Mesodermal cell (in vitro differentiated cells): Measurements from ENCODE around the gene PDE9A.
A peak's percentile ranks its signal among the peaks of the same experiment; 100 is the strongest.

Source experiments
- H3K27ac ChIP-seq: 2 replicates; pipeline ENCODE4 v1.7.0; 2013; ENCODE audit warnings: mild to moderate bottlenecking, low read depth, low read length, moderate library complexity; ENCODE audit not compliant: severe bottlenecking
- H3K36me3 ChIP-seq: 2 replicates; pipeline ENCODE4 v1.7.1; 2013; ENCODE audit warnings: mild to moderate bottlenecking, low read length, moderate library complexity; ENCODE audit not compliant: control insufficient read depth, insufficient read depth
- H3K4me1 ChIP-seq: one replicate; pipeline ENCODE4 v1.7.1; 2013; ENCODE audit warnings: mild to moderate bottlenecking, low read length; ENCODE audit not compliant: insufficient read depth, control insufficient read depth, poor library complexity, severe bottlenecking
- H3K4me3 ChIP-seq: 2 replicates; pipeline ENCODE4 v1.7.0; 2013; ENCODE audit warnings: low read length, control low read depth, mild to moderate bottlenecking; ENCODE audit not compliant: insufficient read depth, poor library complexity, severe bottlenecking; ENCODE audit errors: extremely low read depth
- H3K9me3 ChIP-seq: 2 replicates; pipeline ENCODE4 v1.7.1; 2013; ENCODE audit warnings: mild to moderate bottlenecking, low read length, moderate library complexity; ENCODE audit not compliant: control insufficient read depth
- WGBS, 2 experiments: methylation state at CpG; one replicate each; pipeline ENCODE4 v1.1.5; 2013; ENCODE audit warnings: missing lambda C conversion rate in 2 of 2; ENCODE audit not compliant: insufficient coverage in 2 of 2; 5-methylcytosine and 5-hydroxymethylcytosine counted together

Gene PDE9A

GRCh38 chr21:42770717-42771502 is 117.5 kb downstream of the PDE9A start:
- Histone ChIP-seq H3K27ac (no peak overlapping the region), H3K36me3 (peaks cover 52% of the 10 kb centered on the region), H3K4me1 (no peaks in the 10 kb centered on the region), H3K9me3 (no peaks in the 10 kb centered on the region), H3K4me3 (no peak overlapping the region)
- WGBS, 2 experiments: 96 to 97% methylated on average over 23 to 26 of the region's 27 CpGs

GRCh38 chr21:42771503-42771805 is 118.0 kb downstream of the PDE9A start:
- Histone ChIP-seq H3K27ac (no peak overlapping the region), H3K9me3 (no peaks in the 10 kb centered on the region), H3K4me3 (no peak overlapping the region), H3K4me1 (no peaks in the 10 kb centered on the region), H3K36me3 (peaks cover 48% of the 10 kb centered on the region)
- WGBS, 2 experiments: 92 to 98% methylated on average over 11 to 12 of the region's 12 CpGs

GRCh38 chr21:42775123-42775522 is 121.7 kb downstream of the PDE9A start:
- Histone ChIP-seq H3K27ac (no peak overlapping the region), H3K4me1 (peaks cover 3% of the 10 kb centered on the region), H3K9me3 (no peaks in the 10 kb centered on the region), H3K36me3 (peaks cover 18% of the 10 kb centered on the region), H3K4me3 (no peak overlapping the region)
- 88 to 95% methylated on average over 5 to 9 of the region's 12 CpGs for WGBS, 2 experiments

GRCh38 chr21:42775891-42776290 is 122.5 kb downstream of the PDE9A start:
- H3K9me3 ChIP-seq: no peaks in the 10 kb centered on the region
- H3K4me3 ChIP-seq: no peak overlapping the region
- WGBS, 2 experiments: 76 to 88% methylated on average over 9 of the region's 13 CpGs
- peaks cover 11% of the 10 kb centered on the region for H3K36me3 ChIP-seq
- H3K27ac ChIP-seq: no peak overlapping the region
- peaks cover 4% of the 10 kb centered on the region for H3K4me1 ChIP-seq

- no peak overlapping the region for H3K4me3 ChIP-seq
- no peaks in the 10 kb centered on the region for H3K9me3 ChIP-seq
- H3K4me1 ChIP-seq: peaks cover 11% of the 10 kb centered on the region
- peaks cover 3% of the 10 kb centered on the region for H3K36me3 ChIP-seq
- no peak overlapping the region for H3K27ac ChIP-seq
- 88 to 89% methylated on average over 11 to 14 of the region's 18 CpGs for WGBS, 2 experiments
Measured at GRCh38 chr21:42777064-42777756, 123.8 kb downstream of the PDE9A start.

GRCh38 chr21:42777757-42778344 is 124.4 kb downstream of the PDE9A start:
- Histone ChIP-seq H3K4me1 (peaks cover 11% of the 10 kb centered on the region), H3K27ac (no peak overlapping the region)
- 82 to 83% methylated on average over 19 to 20 of the region's 21 CpGs for WGBS, 2 experiments

GRCh38 chr21:42779431-42779861 is 126.0 kb downstream of the PDE9A start:
- no peaks in the 10 kb centered on the region for H3K9me3 ChIP-seq
- H3K27ac ChIP-seq: no peak overlapping the region
- WGBS, 2 experiments: 68 to 75% methylated on average over 3 to 5 of the region's 10 CpGs
- H3K4me1 ChIP-seq: peaks cover 13% of the 10 kb centered on the region
- H3K4me3 ChIP-seq: no peak overlapping the region
- no peaks in the 10 kb centered on the region for H3K36me3 ChIP-seq

More at GRCh38 chr21:42777757-42778344, 124.4 kb downstream of the PDE9A start:
- no peak overlapping the region for H3K4me3 ChIP-seq
- peaks cover 3% of the 10 kb centered on the region for H3K36me3 ChIP-seq
- H3K9me3 ChIP-seq: no peaks in the 10 kb centered on the region

- 49 to 61% methylated on average over 8 of the region's 8 CpGs for WGBS, 2 experiments
- Histone ChIP-seq H3K36me3 (no peaks in the 10 kb centered on the region), H3K4me1 (peaks cover 13% of the 10 kb centered on the region), H3K27ac (no peak overlapping the region), H3K9me3 (no peaks in the 10 kb centered on the region), H3K4me3 (no peak overlapping the region)
Measured at GRCh38 chr21:42780617-42781016, 127.2 kb downstream of the PDE9A start.

GRCh38 chr21:42781150-42781970 is 127.9 kb downstream of the PDE9A start:
- Histone ChIP-seq H3K36me3 (no peaks in the 10 kb centered on the region), H3K4me3 (peak overlapping the region; percentile 14), H3K4me1 (peaks cover 13% of the 10 kb centered on the region), H3K9me3 (no peaks in the 10 kb centered on the region), H3K27ac (no peak overlapping the region)
- 13 to 25% methylated on average over 35 to 37 of the region's 40 CpGs for WGBS, 2 experiments

- 85 to 87% methylated on average over 10 to 14 of the region's 14 CpGs for WGBS, 2 experiments
- Histone ChIP-seq H3K9me3 (no peaks in the 10 kb centered on the region), H3K4me1 (peaks cover 13% of the 10 kb centered on the region), H3K4me3 (no peak overlapping the region), H3K36me3 (no peaks in the 10 kb centered on the region), H3K27ac (no peak overlapping the region)
Measured at GRCh38 chr21:42781971-42782722, 128.7 kb downstream of the PDE9A start.
